ENCODE results near the gene TRMT11. TPM values are rescaled to one million over a fixed set of nuclear protein-coding genes. Genes with fewer than 3 reads are reported as not detected.

TRMT11 gene
- total and polyA plus RNA-seq, 9 of the 15 experiments (the other 6 are each of a cell fraction or from before 2014, with no cell fraction given): 38.8 to 88.0 (median 59.8) TPM

- 97% methylated on average over 4 of the region's 4 CpGs for WGBS (ENCODE audit: insufficient coverage, low coverage, missing lambda C conversion rate)
- ChIA-PET CTCF (ENCODE audit: low intra/inter-chr PET ratio) (no interaction called here), POLR2A (no interaction called here)
- BruUV-seq (replicated peaks): no TSS peak
- Histone ChIP-seq H3K79me2 (ENCODE audit: control insufficient read depth, insufficient read depth, low read length) (0 out of 3 replicates have a peak, but pooled peaks cover 2% of the 10 kb centered on the region), H3K36me3 (ENCODE audit: control insufficient read depth, insufficient read depth, low read length) (peaks cover 83% of the 10 kb centered on the region), H3K4me3 (no peak overlapping the region), H3K4me1 (replicated peaks in 1 of 2; ENCODE audit: control insufficient read depth in 2 of 2, insufficient read depth in 2 of 2, low read length in 2 of 2) (no peaks in the 10 kb centered on the region), H3K9me1 (ENCODE audit: control insufficient read depth, insufficient read depth, low read length) (no peaks in the 10 kb centered on the region), H3K27me3 (ENCODE audit: control insufficient read depth in 2 of 2, insufficient read depth in 2 of 2, low read length in 2 of 2) (no peaks in the 10 kb centered on the region), H3K9me3 (replicated peaks; ENCODE audit: control insufficient read depth, insufficient read depth, low read depth, low read length) (no peaks in the 10 kb centered on the region), H3K27ac (ENCODE audit: extremely low read depth, low read depth, low read length) (no peak overlapping the region), H2AFZ (ENCODE audit: low read depth, low read length) (no peak overlapping the region), H3K9ac (ENCODE audit: insufficient read depth in 1 of 2, low read depth in 2 of 2, low read length in 2 of 2) (no peak overlapping the region), H3K4me2 (ENCODE audit: insufficient read depth, low read length) (no peak overlapping the region), H4K20me1 (replicated peaks; ENCODE audit: control insufficient read depth, insufficient read depth, low read length) (no peaks in the 10 kb centered on the region)
- DNase-seq (ENCODE audit: extremely low read depth in 1 of 4, low spot score in 3 of 4) (no peak), FAIRE-seq (no peak), ATAC-seq (no peak)
- intact Hi-C loops (cut with micrococcal nuclease) (no loop called here), in situ Hi-C loops (cut with MboI) (loop anchor here (25.0 kb wide), 2 partner anchors 297 to 1072 kb away; partner anchors contain the start of genes CENPW and RSPO3)
- TF ChIP-seq SRSF1 (IDR thresholded peaks at IDR 0.05; ENCODE audit: low read depth, low read length) (no peak), MEF2D (tag; conservative IDR thresholded peaks at IDR 0.05; ENCODE audit: low read depth) (no peak), FOXM1 (IDR thresholded peaks at IDR 0.05; ENCODE audit: low read depth) (no peak), FOXM1 (CRISPR knock-in tag; IDR thresholded peaks at IDR 0.05; ENCODE audit: low read depth) (no peak), KLF6 (CRISPR knock-in tag; IDR thresholded peaks at IDR 0.05; ENCODE audit: borderline replicate concordance) (no peak), CLOCK (CRISPR knock-in tag; IDR thresholded peaks at IDR 0.05; ENCODE audit: borderline replicate concordance) (no peak), HOMEZ (CRISPR knock-in tag; IDR thresholded peaks at IDR 0.05) (no peak), ZBTB2 (IDR thresholded peaks at IDR 0.05) (no peak), MYNN (IDR thresholded peaks at IDR 0.05) (no peak), MYNN (CRISPR knock-in tag; IDR thresholded peaks at IDR 0.05) (no peak), TAF7 (tag; IDR thresholded peaks at IDR 0.05) (no peak), XRCC4 (IDR thresholded peaks at IDR 0.05; ENCODE audit: extremely low read depth, insufficient read depth, insufficient read length) (no peak), CREM (IDR thresholded peaks at IDR 0.05; ENCODE audit: low read depth) (no peak), BDP1 (IDR thresholded peaks at IDR 0.05; ENCODE audit: insufficient read depth, insufficient read length) (no peak)
These were observed 54.1 kb downstream of the TRMT11 start for GRCh38 chr6:126040394-126040793.

Measured in K562 (cell line).